ENCODE data around the gene AP1G1. TPM values are rescaled to one million over a fixed set of nuclear protein-coding genes. Genes with fewer than 3 reads are reported as not detected.
"Not testable (repeated sequence)": the region's sequence is repeated elsewhere in the genome, so short reads cannot be mapped to it uniquely, and the experiment has no call there.

The AP1G1 gene
- total RNA-seq, 4 donors from 2014 or later, result 104 to 270 (median 121) TPM

DNA sequence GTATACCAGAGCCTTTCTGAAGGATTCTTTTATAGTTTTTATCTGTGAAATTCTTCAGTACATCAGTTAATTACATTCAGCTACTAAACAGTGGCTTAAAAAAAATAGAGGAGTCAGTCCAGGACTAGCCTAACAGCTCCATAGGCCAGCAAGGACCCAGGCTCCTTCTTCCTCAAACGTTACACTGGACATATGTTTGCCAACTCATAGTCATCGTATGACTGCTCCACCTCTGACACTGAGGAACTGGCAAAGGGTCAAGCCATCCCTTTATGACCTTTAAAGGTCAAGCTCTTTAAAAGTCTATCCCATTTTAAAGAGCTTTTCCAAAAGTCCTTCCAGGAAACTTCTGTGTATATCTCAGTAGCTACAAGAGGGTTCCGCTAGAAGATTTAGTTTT, 120.8 kb downstream of the AP1G1 start:
- Histone ChIP-seq H3K9me3 (no peaks in the 10 kb centered on the region), H3K27ac (no peak overlapping the region), H3K4me1 (peaks cover 0 to 4% (median 0%) of the 10 kb centered on the region in 4 donors), H3K36me3 (peaks cover 0 to 34% (median 10%) of the 10 kb centered on the region in 4 donors), H3K4me3 (no peak overlapping the region), H3K27me3 (no peaks in the 10 kb centered on the region)
- DNase-seq, result no peak
- in situ Hi-C loops (cut with MboI; ENCODE audit: low pct_ligation_motif_present in 1 of 4, low pct_unique_long_range_greater_than_20kb in 1 of 4, low sequenced_read_pairs in 3 of 4), result no loop called here
- intact Hi-C loops (cut with DNase I; ENCODE audit: low total_unique reads), result no loop called here
- TF ChIP-seq POLR2AphosphoS5 (IDR thresholded peaks at IDR 0.05) (no peak), POLR2A (IDR thresholded peaks at IDR 0.05) (no peak), EP300 (IDR thresholded peaks at IDR 0.05; ENCODE audit: low read depth) (no peak)
- TF ChIP-seq, protein P1, sequence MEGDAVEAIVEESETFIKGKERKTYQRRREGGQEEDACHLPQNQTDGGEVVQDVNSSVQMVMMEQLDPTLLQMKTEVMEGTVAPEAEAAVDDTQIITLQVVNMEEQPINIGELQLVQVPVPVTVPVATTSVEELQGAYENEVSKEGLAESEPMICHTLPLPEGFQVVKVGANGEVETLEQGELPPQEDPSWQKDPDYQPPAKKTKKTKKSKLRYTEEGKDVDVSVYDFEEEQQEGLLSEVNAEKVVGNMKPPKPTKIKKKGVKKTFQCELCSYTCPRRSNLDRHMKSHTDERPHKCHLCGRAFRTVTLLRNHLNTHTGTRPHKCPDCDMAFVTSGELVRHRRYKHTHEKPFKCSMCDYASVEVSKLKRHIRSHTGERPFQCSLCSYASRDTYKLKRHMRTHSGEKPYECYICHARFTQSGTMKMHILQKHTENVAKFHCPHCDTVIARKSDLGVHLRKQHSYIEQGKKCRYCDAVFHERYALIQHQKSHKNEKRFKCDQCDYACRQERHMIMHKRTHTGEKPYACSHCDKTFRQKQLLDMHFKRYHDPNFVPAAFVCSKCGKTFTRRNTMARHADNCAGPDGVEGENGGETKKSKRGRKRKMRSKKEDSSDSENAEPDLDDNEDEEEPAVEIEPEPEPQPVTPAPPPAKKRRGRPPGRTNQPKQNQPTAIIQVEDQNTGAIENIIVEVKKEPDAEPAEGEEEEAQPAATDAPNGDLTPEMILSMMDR (IDR thresholded peaks at IDR 0.05), result no peak
- 51% methylated on average over 3 of the region's 3 CpGs; no CpG with 5 or more reads in 1 of the 2 donors for WGBS, 2 donors (ENCODE audit: low coverage in 1 of 2)

DNA sequence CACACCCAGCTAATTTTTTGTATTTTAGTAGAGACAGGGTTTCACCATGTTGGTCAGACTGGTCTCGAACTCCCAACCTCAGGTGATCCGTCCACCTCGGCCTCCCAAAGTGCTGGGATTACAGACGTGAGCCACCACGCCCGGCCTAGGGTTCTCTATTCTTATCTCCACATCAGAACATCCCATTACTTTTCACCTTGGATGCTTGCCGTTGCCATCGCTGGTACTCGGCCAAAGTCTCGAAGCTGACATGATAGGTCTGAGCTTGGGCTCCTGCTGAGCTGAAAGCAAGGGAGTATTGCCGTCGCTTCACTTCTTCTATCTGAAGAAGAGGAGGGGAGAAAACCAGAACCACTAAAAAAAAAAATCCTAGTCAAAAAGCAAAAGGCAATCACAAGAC, 124.4 kb downstream of the AP1G1 start:
- DNase-seq; in situ Hi-C loops (cut with MboI; ENCODE audit: low pct_ligation_motif_present in 1 of 4, low pct_unique_long_range_greater_than_20kb in 1 of 4, low sequenced_read_pairs in 3 of 4): not testable (repeated sequence)
- peaks cover 0 to 24% (median 3%) of the 10 kb centered on the region in 4 donors for H3K36me3 ChIP-seq

DNA sequence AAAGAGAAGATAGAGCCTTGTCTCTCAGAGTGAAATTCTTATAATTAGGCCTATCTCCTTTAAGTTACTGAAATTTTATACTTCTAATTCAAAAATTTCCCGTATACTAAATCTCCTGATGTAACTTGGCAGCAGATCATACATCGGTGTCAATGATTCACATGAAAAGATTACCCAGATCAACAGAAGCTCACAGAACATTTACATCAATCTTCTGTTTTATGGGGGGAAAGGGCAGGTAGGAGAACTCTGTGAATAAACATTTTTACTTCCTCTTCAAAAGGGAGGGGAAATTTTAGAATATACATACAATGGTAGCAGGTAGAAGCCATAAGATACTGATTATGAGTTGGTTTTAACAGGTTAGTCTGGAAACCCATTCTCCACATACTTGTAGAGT, 127.3 kb downstream of the AP1G1 start:
- Histone ChIP-seq H3K27ac (peak overlapping the region; percentile 64 to 82 (median 78)), H3K27me3 (no peaks in the 10 kb centered on the region), H3K9me3 (no peaks in the 10 kb centered on the region), H3K4me3 (no peak overlapping the region), H3K4me1 (peaks cover 0 to 24% (median 8%) of the 10 kb centered on the region in 4 donors), H3K36me3 (peaks cover 0 to 21% (median 5%) of the 10 kb centered on the region in 4 donors)
- TF ChIP-seq, protein P1 (IDR thresholded peaks at IDR 0.05), result no peak
- TF ChIP-seq EP300 (IDR thresholded peaks at IDR 0.05; ENCODE audit: low read depth) (no peak), POLR2AphosphoS5 (IDR thresholded peaks at IDR 0.05) (peak in 2 of 3 donors; percentile 47 to 64)
- in situ Hi-C loops (cut with MboI; ENCODE audit: low pct_ligation_motif_present in 1 of 4, low pct_unique_long_range_greater_than_20kb in 1 of 4, low sequenced_read_pairs in 3 of 4) (no loop called here), intact Hi-C loops (cut with DNase I; ENCODE audit: low total_unique reads) (no loop called here)
- no peak for DNase-seq
- 55 to 83% methylated on average over 1 to 2 of the region's 2 CpGs for WGBS, 2 donors (ENCODE audit: low coverage in 1 of 2)

More for the DNA sequence above, 124.4 kb downstream of the AP1G1 start:
- intact Hi-C loops (cut with DNase I; ENCODE audit: low total_unique reads); H3K4me3 ChIP-seq; H3K27me3 ChIP-seq; H3K27ac ChIP-seq; H3K9me3 ChIP-seq: not testable (repeated sequence)
- 98% methylated on average over 12 of the region's 12 CpGs; no CpG with 5 or more reads in 1 of the 2 donors for WGBS, 2 donors (ENCODE audit: low coverage in 1 of 2)
- peaks cover 0 to 24% (median 8%) of the 10 kb centered on the region in 4 donors for H3K4me1 ChIP-seq

Small RNA genes within 50 kb of the gene (small RNA-seq; reads per million reads assigned to genes)
- gene AC010653.3, result 0 reads per million in 4 donors
- gene SNORA70D, result 0 reads per million in 4 donors
- 4,208 to 24,806 (median 11,899) reads per million in 4 donors for gene SNORD71

Other genes starting within 250 kb of the AP1G1 start
- 1 to 10 TPM in 1 of 4 donors, under 1 TPM in 2, not detected in 1; 0.37 to 3.4 (median 0.79) TPM for gene TAT, start 231.7 kb downstream of the AP1G1 start, total RNA-seq
- 100 to 1,000 TPM; 113 to 381 (median 164) TPM for gene MARVELD3, start 182.7 kb downstream of the AP1G1 start, total RNA-seq
- gene PHLPP2, start 84.1 kb downstream of the AP1G1 start, total RNA-seq, result 10 to 100 TPM; 50.5 to 98.4 (median 89.6) TPM
- 10 to 100 TPM; 16.7 to 33.3 (median 24.1) TPM for gene ATXN1L, start 37.1 kb upstream of the AP1G1 start, total RNA-seq
- gene ZNF821, start 75.3 kb upstream of the AP1G1 start, total RNA-seq, result 10 to 100 TPM in 3 of 4 donors, 1 to 10 TPM in 1; 9.4 to 31.6 (median 13.6) TPM
- 100 to 1,000 TPM; 200 to 303 (median 257) TPM for gene IST1, start 86.7 kb upstream of the AP1G1 start, total RNA-seq
- under 1 TPM in 1 of 4 donors, not detected in 3; 0.16 TPM for gene PKD1L3, start 191.6 kb upstream of the AP1G1 start, total RNA-seq
- gene DHODH, start 199.9 kb upstream of the AP1G1 start, total RNA-seq, result 1 to 10 TPM in 2 of 4 donors, under 1 TPM in 1, not detected in 1; 0.75 to 4.8 (median 1.6) TPM
- gene HP, start 245.7 kb upstream of the AP1G1 start, total RNA-seq, result 1 to 10 TPM in 1 of 4 donors, not detected in 3; 1.9 TPM